RWPE1 (cell line): Measurements from ENCODE around the gene CSN3.

Experiments
- CTCF ChIA-PET: fragments of 350-600 bp; sonication (Branson Sonifier 250); formaldehyde crosslinking; extraction: SDS; loops from one replicate; lab custom pipeline; 2021; lab: Yijun Ruan, JAX
- POLR2A ChIA-PET: fragments of 400-600 bp; formaldehyde crosslinking; extraction: SDS; loops from one replicate; lab custom pipeline; 2020; ENCODE audit warnings: antibody characterized with exemption; ENCODE audit not compliant: low non-redundant PET; lab: Yijun Ruan, JAX
- DNase-seq: peaks from one replicate; pipeline ENCODE4 v3.0.0; 2012; ENCODE audit warnings: low spot score
- H3K27ac ChIP-seq: fragments of 450-650 bp; 2 replicates; pipeline ENCODE4 v1.5.1; 2017
- TF ChIP-seq, protein P1 (sequence below): fragments of 450-650 bp; conservative IDR thresholded peaks from 2 replicates; pipeline ENCODE4 v1.5.1; 2017; ENCODE audit warnings: low read depth, mild to moderate bottlenecking

The CSN3 gene

DNA sequence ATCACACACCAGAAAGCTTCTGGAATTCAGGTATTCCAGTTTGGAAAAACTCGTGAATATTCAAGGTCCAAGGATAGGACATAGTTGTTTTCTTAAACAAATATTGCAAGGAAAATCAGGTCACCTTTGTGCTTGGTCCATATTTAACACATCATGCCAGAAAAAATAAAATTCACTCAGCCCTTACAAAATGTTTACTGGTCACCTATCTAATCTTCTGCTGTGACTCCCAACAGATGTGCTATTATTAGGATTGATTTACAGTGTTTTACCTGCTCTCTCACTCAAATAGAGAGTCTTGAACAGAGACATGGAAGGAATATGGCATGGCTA is 9.5 kb downstream of the CSN3 start:
- POLR2A ChIA-PET = no interaction called here
- TF ChIP-seq, protein P1, sequence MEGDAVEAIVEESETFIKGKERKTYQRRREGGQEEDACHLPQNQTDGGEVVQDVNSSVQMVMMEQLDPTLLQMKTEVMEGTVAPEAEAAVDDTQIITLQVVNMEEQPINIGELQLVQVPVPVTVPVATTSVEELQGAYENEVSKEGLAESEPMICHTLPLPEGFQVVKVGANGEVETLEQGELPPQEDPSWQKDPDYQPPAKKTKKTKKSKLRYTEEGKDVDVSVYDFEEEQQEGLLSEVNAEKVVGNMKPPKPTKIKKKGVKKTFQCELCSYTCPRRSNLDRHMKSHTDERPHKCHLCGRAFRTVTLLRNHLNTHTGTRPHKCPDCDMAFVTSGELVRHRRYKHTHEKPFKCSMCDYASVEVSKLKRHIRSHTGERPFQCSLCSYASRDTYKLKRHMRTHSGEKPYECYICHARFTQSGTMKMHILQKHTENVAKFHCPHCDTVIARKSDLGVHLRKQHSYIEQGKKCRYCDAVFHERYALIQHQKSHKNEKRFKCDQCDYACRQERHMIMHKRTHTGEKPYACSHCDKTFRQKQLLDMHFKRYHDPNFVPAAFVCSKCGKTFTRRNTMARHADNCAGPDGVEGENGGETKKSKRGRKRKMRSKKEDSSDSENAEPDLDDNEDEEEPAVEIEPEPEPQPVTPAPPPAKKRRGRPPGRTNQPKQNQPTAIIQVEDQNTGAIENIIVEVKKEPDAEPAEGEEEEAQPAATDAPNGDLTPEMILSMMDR = no peak
- CTCF ChIA-PET = no interaction called here
- H3K27ac ChIP-seq = no peak overlapping the region
- DNase-seq = no peak

DNA sequence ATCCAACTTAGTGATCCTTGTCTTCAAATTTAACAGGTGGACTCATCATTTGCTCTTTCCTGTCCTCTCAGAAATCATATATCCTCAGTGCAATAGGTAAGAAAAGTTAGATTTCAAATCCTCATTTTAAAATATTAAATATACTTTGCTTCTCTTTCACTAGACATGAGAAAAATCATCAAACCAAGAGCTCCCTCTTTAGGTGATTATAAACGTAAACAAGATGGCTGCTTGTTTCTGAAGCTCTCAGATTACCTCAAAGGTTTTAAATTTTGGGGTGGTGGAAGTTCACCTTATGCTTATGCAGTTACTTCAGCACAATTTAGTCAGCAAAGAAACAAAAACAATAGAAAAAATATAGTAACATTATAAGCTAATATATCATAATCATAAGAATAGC is 27.3 kb downstream of the CSN3 start:
- H3K27ac ChIP-seq = no peak overlapping the region
- TF ChIP-seq, protein P1 = no peak
- no peak for DNase-seq
- ChIA-PET CTCF (interaction anchor here (0.6 to 0.7 kb wide), 5 partner anchors 11 to 165 kb away, joined by 3 to 6 read pairs (median 4); no protein-coding TSS in a partner anchor), POLR2A (no interaction called here)

DNA sequence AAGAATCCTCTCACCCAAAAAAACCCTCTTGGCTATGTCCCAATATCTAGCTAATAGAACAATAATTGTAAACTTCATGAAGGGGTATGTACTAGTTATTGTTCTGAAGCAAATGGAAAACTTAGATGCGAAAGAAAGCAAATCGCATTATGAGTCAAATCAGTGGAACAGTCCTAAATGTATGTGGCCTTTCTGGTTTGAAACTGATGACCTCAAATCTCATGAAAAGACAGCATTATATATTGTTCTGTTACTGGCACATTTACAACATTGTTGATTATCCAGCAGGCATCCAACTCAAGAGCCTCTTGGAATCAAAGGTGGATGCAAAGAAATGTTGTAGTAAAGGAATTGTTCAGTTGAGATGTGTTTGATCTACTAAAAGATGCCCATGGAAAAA is 34.7 kb downstream of the CSN3 start:
- CTCF ChIA-PET = no interaction called here
- POLR2A ChIA-PET = no interaction called here
- no peak overlapping the region for H3K27ac ChIP-seq
- TF ChIP-seq, protein P1 = no peak
- no peak for DNase-seq

DNA sequence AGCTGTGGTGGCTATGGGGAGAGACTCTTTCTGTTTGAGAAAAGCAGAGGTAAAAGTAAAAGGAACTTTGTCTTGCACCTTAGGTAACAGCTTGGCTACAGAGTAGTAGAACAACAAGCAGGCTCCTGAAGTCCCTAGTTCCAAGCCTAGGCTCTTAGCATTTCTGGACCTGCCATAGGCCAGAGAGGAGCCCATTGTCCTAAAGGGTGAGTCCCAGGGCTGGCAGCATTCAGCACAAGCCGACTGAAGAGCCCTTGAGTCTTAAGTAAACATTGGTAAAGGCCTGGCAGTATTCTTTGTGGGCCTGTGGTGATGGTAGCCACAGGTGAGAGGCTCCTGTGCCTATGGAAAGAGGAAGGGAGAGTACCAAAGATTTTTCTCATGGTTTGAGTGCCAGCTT is 38.2 kb downstream of the CSN3 start:
- TF ChIP-seq, protein P1 = no peak
- ChIA-PET CTCF (interaction anchor here (0.9 kb wide), 1 partner anchor 11 kb away, joined by 3 read pairs; no protein-coding TSS in a partner anchor), POLR2A (no interaction called here)
- no peak for DNase-seq
- H3K27ac ChIP-seq = no peak overlapping the region

DNA sequence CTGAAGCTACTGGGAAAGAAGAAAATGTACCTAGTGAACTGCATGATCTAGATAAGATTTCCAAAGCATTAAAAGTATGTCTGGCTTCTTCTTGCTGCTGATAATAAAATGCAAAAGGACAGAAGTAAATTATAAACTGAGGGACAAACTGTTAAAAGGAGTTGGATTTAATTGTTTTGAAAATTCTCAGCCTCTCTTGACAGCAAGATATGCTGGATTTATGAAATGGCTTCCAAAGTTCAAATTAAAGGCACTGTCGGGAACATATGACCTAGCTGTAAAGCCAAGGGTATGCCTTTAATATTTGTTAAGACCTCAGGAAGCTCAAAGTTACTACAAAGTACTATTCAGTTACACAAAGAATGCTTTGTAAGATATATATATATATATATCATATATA is 46.3 kb downstream of the CSN3 start:
- H3K27ac ChIP-seq = no peak overlapping the region
- TF ChIP-seq, protein P1 = no peak
- DNase-seq = no peak
- ChIA-PET POLR2A (no interaction called here), CTCF (interaction anchor here (0.5 kb wide), 1 partner anchor 805 kb away, joined by 5 read pairs; no protein-coding TSS in a partner anchor)

DNA sequence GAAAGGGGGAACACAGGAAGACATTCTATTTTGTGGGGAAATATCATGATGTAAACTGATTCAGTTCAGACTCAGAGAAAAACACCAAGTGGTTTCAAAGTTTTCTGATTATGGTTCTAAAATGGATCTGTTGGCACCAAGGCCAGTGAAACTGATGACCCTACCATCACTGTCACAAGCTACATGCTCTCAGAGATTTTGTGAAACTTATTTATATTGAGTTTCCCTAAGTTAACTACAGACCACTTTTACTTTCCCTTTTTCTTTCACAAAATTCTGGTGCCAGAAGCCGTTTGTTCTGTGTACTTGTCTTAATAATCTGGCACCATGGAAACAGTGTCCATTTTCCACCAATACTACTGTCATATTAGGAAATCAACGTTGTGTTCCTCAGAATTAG is 48.9 kb downstream of the CSN3 start:
- ChIA-PET CTCF (no interaction called here), POLR2A (no interaction called here)
- H3K27ac ChIP-seq = no peak overlapping the region
- TF ChIP-seq, protein P1 = no peak
- DNase-seq = no peak
